ENCODE measurements around the gene UVRAG. TPM values are rescaled to one million over a fixed set of nuclear protein-coding genes. Genes with fewer than 3 reads are reported as not detected.
A peak's percentile ranks its signal among the peaks of the same experiment; 100 is the strongest.

The UVRAG gene
- total and polyA plus RNA-seq, 2 of the 13 experiments (the other 11 are each of a cell fraction or from before 2014, with no cell fraction given): 9.7 to 17.3 TPM

GRCh38 chr11:75802913-75803820 is 11.8 kb upstream of the UVRAG start (continued):
- TF ChIP-seq ZNF362 (CRISPR knock-in tag; IDR thresholded peaks at IDR 0.05; ENCODE audit: borderline replicate concordance) (no peak), ZNF670 (CRISPR knock-in tag; IDR thresholded peaks at IDR 0.05; ENCODE audit: borderline replicate concordance) (no peak), ZNF746 (CRISPR knock-in tag; IDR thresholded peaks at IDR 0.05) (no peak), DR1 (CRISPR knock-in tag; IDR thresholded peaks at IDR 0.05) (no peak), CSRNP2 (CRISPR knock-in tag; conservative IDR thresholded peaks at IDR 0.05; ENCODE audit: low read depth) (no peak), SRY (CRISPR knock-in tag; IDR thresholded peaks at IDR 0.05) (no peak), SIX1 (CRISPR knock-in tag; IDR thresholded peaks at IDR 0.05; ENCODE audit: borderline replicate concordance) (0 out of 2 replicates have a peak, but pooled peaks have one; percentile 41), ZKSCAN1 (IDR thresholded peaks at IDR 0.05; ENCODE audit: low read length) (no peak), ZNF547 (CRISPR knock-in tag; IDR thresholded peaks at IDR 0.05) (no peak), XRCC5 (optimal IDR thresholded peaks at IDR 0.05; ENCODE audit: low read length) (peak; percentile 90), ZNF251 (CRISPR knock-in tag; IDR thresholded peaks at IDR 0.05) (no peak), RBFOX2 (IDR thresholded peaks at IDR 0.05; ENCODE audit: low read depth, low read length) (no peak), HCFC1 (IDR thresholded peaks at IDR 0.05; ENCODE audit: low read depth, low read length) (no peak), ZNF343 (CRISPR knock-in tag; IDR thresholded peaks at IDR 0.05) (no peak), ZFX (CRISPR knock-in tag; IDR thresholded peaks at IDR 0.05; ENCODE audit: low read depth) (peak; percentile 42; the same call in 1 of the 2 replicates), ZNF614 (CRISPR knock-in tag; IDR thresholded peaks at IDR 0.05; ENCODE audit: borderline replicate concordance) (peak; percentile 63; the same call in 1 of the 2 replicates), ZKSCAN5 (CRISPR knock-in tag; IDR thresholded peaks at IDR 0.05) (no peak), SALL2 (CRISPR knock-in tag; IDR thresholded peaks at IDR 0.05) (0 out of 2 replicates have a peak, but pooled peaks have one; percentile 31), CBFB (CRISPR knock-in tag; IDR thresholded peaks at IDR 0.05) (0 out of 2 replicates have a peak, but pooled peaks have one; percentile 34), ZNF556 (CRISPR knock-in tag; IDR thresholded peaks at IDR 0.05; ENCODE audit: borderline replicate concordance) (no peak)
- TF ChIP-seq, protein P1, sequence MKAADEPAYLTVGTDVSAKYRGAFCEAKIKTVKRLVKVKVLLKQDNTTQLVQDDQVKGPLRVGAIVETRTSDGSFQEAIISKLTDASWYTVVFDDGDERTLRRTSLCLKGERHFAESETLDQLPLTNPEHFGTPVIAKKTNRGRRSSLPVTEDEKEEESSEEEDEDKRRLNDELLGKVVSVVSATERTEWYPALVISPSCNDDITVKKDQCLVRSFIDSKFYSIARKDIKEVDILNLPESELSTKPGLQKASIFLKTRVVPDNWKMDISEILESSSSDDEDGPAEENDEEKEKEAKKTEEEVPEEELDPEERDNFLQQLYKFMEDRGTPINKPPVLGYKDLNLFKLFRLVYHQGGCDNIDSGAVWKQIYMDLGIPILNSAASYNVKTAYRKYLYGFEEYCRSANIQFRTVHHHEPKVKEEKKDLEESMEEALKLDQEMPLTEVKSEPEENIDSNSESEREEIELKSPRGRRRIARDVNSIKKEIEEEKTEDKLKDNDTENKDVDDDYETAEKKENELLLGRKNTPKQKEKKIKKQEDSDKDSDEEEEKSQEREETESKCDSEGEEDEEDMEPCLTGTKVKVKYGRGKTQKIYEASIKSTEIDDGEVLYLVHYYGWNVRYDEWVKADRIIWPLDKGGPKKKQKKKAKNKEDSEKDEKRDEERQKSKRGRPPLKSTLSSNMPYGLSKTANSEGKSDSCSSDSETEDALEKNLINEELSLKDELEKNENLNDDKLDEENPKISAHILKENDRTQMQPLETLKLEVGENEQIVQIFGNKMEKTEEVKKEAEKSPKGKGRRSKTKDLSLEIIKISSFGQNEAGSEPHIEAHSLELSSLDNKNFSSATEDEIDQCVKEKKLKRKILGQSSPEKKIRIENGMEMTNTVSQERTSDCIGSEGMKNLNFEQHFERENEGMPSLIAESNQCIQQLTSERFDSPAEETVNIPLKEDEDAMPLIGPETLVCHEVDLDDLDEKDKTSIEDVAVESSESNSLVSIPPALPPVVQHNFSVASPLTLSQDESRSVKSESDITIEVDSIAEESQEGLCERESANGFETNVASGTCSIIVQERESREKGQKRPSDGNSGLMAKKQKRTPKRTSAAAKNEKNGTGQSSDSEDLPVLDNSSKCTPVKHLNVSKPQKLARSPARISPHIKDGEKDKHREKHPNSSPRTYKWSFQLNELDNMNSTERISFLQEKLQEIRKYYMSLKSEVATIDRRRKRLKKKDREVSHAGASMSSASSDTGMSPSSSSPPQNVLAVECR (CRISPR knock-in tag; IDR thresholded peaks at IDR 0.05; ENCODE audit: borderline replicate concordance): no peak
- TF ChIP-seq, protein P2, sequence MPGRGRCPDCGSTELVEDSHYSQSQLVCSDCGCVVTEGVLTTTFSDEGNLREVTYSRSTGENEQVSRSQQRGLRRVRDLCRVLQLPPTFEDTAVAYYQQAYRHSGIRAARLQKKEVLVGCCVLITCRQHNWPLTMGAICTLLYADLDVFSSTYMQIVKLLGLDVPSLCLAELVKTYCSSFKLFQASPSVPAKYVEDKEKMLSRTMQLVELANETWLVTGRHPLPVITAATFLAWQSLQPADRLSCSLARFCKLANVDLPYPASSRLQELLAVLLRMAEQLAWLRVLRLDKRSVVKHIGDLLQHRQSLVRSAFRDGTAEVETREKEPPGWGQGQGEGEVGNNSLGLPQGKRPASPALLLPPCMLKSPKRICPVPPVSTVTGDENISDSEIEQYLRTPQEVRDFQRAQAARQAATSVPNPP (CRISPR knock-in tag; IDR thresholded peaks at IDR 0.05): no peak

All from HepG2 (cell line).